ENCODE measurements around the gene DNAJB7. TPM values are rescaled to one million over a fixed set of nuclear protein-coding genes. Genes with fewer than 3 reads are reported as not detected.

DNAJB7 gene
- total RNA-seq, 1 donor from 2014 or later, result not detected

- Mint-ChIP-seq H3K27me3 (ENCODE audit: low read depth) (no peaks in the 10 kb centered on the region), H3K27ac (ENCODE audit: unreplicated experiment) (no peak overlapping the region)
Observed at GRCh38 chr22:40819599-40820140, 42.2 kb downstream of the DNAJB7 start.

GRCh38 chr22:40818747-40819598, 42.9 kb downstream of the DNAJB7 start, which contains the start of gene SLC25A17:
TSS of gene SLC25A17 (minus strand) at chr22:40819346. CDS start at chr22:40819248, 98 bp downstream.
- DNase-seq (ENCODE audit: low read depth, low spot score), result peak; percentile 73
- peak within 1 kb of the TSS; percentile 72 for H3K27ac Mint-ChIP-seq (ENCODE audit: unreplicated experiment)
- no peaks in the 10 kb centered on the region for H3K9me3 Mint-ChIP-seq
- peak within 1 kb of the TSS; percentile 98 for H3K4me3 Mint-ChIP-seq
- peaks cover 34% of the 10 kb centered on the region for H3K4me1 Mint-ChIP-seq
- peak; percentile 56 for TF ChIP-seq CTCF (conservative IDR thresholded peaks at IDR 0.05)
- H3K27me3 Mint-ChIP-seq (ENCODE audit: low read depth), result no peaks in the 10 kb centered on the region
- peaks cover 4% of the 10 kb centered on the region for H3K36me3 Mint-ChIP-seq (ENCODE audit: low read depth)

More at GRCh38 chr22:40819599-40820140, 42.2 kb downstream of the DNAJB7 start:
- no peak for TF ChIP-seq CTCF (conservative IDR thresholded peaks at IDR 0.05)
- no peaks in the 10 kb centered on the region for H3K9me3 Mint-ChIP-seq
- peak overlapping the region; percentile 98 for H3K4me3 Mint-ChIP-seq
- H3K4me1 Mint-ChIP-seq, result peaks cover 29% of the 10 kb centered on the region
- no peak for DNase-seq (ENCODE audit: low read depth, low spot score)
- peaks cover 4% of the 10 kb centered on the region for H3K36me3 Mint-ChIP-seq (ENCODE audit: low read depth)

GRCh38 chr22:40818192-40818746, 43.6 kb downstream of the DNAJB7 start:
- H3K4me1 Mint-ChIP-seq, result peaks cover 35% of the 10 kb centered on the region
- no peaks in the 10 kb centered on the region for H3K9me3 Mint-ChIP-seq
- no peaks in the 10 kb centered on the region for H3K27me3 Mint-ChIP-seq (ENCODE audit: low read depth)
- no peak for DNase-seq (ENCODE audit: low read depth, low spot score)
- H3K4me3 Mint-ChIP-seq, result peak overlapping the region; percentile 98
- H3K27ac Mint-ChIP-seq (ENCODE audit: unreplicated experiment), result no peak overlapping the region
- peaks cover 4% of the 10 kb centered on the region for H3K36me3 Mint-ChIP-seq (ENCODE audit: low read depth)
- TF ChIP-seq CTCF (conservative IDR thresholded peaks at IDR 0.05), result no peak

- no peaks in the 10 kb centered on the region for H3K9me3 Mint-ChIP-seq
- H3K4me1 Mint-ChIP-seq, result peaks cover 35% of the 10 kb centered on the region
- TF ChIP-seq CTCF (conservative IDR thresholded peaks at IDR 0.05), result no peak
- no peak for DNase-seq (ENCODE audit: low read depth, low spot score)
- H3K36me3 Mint-ChIP-seq (ENCODE audit: low read depth), result peaks cover 4% of the 10 kb centered on the region
- H3K4me3 Mint-ChIP-seq, result peak overlapping the region; percentile 98
- no peak overlapping the region for H3K27ac Mint-ChIP-seq (ENCODE audit: unreplicated experiment)
- no peaks in the 10 kb centered on the region for H3K27me3 Mint-ChIP-seq (ENCODE audit: low read depth)
Observed at GRCh38 chr22:40817737-40818136, 44.2 kb downstream of the DNAJB7 start.

- no peaks in the 10 kb centered on the region for H3K9me3 Mint-ChIP-seq
- peaks cover 4% of the 10 kb centered on the region for H3K36me3 Mint-ChIP-seq (ENCODE audit: low read depth)
- no peak overlapping the region for H3K27ac Mint-ChIP-seq (ENCODE audit: unreplicated experiment)
- TF ChIP-seq CTCF (conservative IDR thresholded peaks at IDR 0.05), result no peak
- H3K4me3 Mint-ChIP-seq, result peak overlapping the region; percentile 9
- no peaks in the 10 kb centered on the region for H3K27me3 Mint-ChIP-seq (ENCODE audit: low read depth)
- no peak for DNase-seq (ENCODE audit: low read depth, low spot score)
- peaks cover 25% of the 10 kb centered on the region for H3K4me1 Mint-ChIP-seq
Observed at GRCh38 chr22:40813912-40814315, 48.0 kb downstream of the DNAJB7 start.

Small RNA genes lying within 50 kb of the gene (microRNA-seq; reads per million reads assigned to microRNA genes)
- gene MIR4766, result 3.0 reads per million

Other genes with a start within 250 kb of the DNAJB7 start
- 45.0 and 52.8 TPM in 2 replicates for gene MRTFA, start 225.4 kb downstream of the DNAJB7 start, total RNA-seq
- gene MCHR1, start 182.6 kb downstream of the DNAJB7 start, total RNA-seq, result 0.84 and 1.3 TPM in 2 replicates
- gene SLC25A17, start 42.8 kb downstream of the DNAJB7 start, total RNA-seq, result 25.7 and 28.1 TPM in 2 replicates
- 303 and 321 TPM in 2 replicates for gene ST13, start 5.5 kb downstream of the DNAJB7 start, total RNA-seq
- 34.7 and 37.0 TPM in 2 replicates for gene XPNPEP3, start 5.0 kb downstream of the DNAJB7 start, total RNA-seq
- gene RBX1, start 89.3 kb upstream of the DNAJB7 start, total RNA-seq, result 75.5 and 78.7 TPM in 2 replicates
- gene EP300, start 230.5 kb upstream of the DNAJB7 start, total RNA-seq, result 89.2 and 93.1 TPM in 2 replicates

All from neural crest cell (in vitro differentiated cells).